Right cardiac atrium (tissue), 5 donors: Measurements from ENCODE around the gene MPO. TPM values are rescaled to one million over a fixed set of nuclear protein-coding genes. Genes with fewer than 3 reads are reported as not detected.

ENCODE experiments used
- ATAC-seq, 2 donors: fragments of 200-7000 bp; cut with Tn5 transposase; one replicate each; pipeline versions ENCODE4 v1.8.0 to v1.9.1; 2020; ENCODE audit warnings: moderate library complexity in 2 of 2, mild to moderate bottlenecking in 1 of 2
- DNase-seq, 3 donors: peaks; one replicate each; pipeline ENCODE4 v3.0.0-alpha.2; 2020
- H3K27ac ChIP-seq: one replicate; pipeline ENCODE4 v1.5.1; 2013; ENCODE audit warnings: mild to moderate bottlenecking, low read length, control low read depth, moderate library complexity
- H3K27me3 ChIP-seq: one replicate; pipeline ENCODE4 v1.6.1; 2013; ENCODE audit not compliant: control insufficient read depth, insufficient read depth
- H3K4me1 ChIP-seq: one replicate; pipeline ENCODE4 v1.6.1; 2013; ENCODE audit warnings: low read length; ENCODE audit not compliant: control insufficient read depth, insufficient read depth
- H3K4me3 ChIP-seq: one replicate; pipeline ENCODE4 v1.5.1; 2013; ENCODE audit warnings: low read length, control low read depth
- H3K9me3 ChIP-seq: one replicate; pipeline ENCODE4 v1.6.1; 2013; ENCODE audit warnings: low read length; ENCODE audit not compliant: control insufficient read depth
- WGBS: extraction: QIAGEN DNeasy Blood & Tissue Kit; methylation state at CpG from one replicate; pipeline ENCODE4 v1.1.7; 2013; 5-methylcytosine and 5-hydroxymethylcytosine counted together
- intact Hi-C, 4 donors: fragments of 100-400 bp; cut with DNase I; formaldehyde crosslinking; loops; one replicate each; pipeline versions ENCODE4 v1.11.0 to v1.14.0; 2022 to 2023
- polyA plus RNA-seq: library from polyadenylated mRNA; stranded (reverse); fragments of 200-250 nt; gene quantifications from one replicate; pipeline ENCODE4 v1.2.3, GENCODE V29; 2013
- total RNA-seq, 4 donors: library from RNA; stranded (reverse); fragmentation: NEBNext Ultra II Directional; extraction: Animal tissue kit (Norgen Biotek cat#: 25700); gene quantifications; one replicate each; pipeline ENCODE4 v1.2.1, GENCODE V29; 2021
- donor health status: healthy with polysubstance abuse.
- donor health status: DM: no; HTN: yes; CAD: no.
- donor health status: DM: no; HTN: no; CAD: no.
- donor health status: DM: no; HTN: yes; CAD: no; lungs with severe emphysema.
- donor health status: DM: yes; HTN: yes; CAD: no.

MPO gene
- total and polyA plus RNA-seq, 5 donors, result 0.06 to 0.50 (median 0.11) TPM

DNA sequence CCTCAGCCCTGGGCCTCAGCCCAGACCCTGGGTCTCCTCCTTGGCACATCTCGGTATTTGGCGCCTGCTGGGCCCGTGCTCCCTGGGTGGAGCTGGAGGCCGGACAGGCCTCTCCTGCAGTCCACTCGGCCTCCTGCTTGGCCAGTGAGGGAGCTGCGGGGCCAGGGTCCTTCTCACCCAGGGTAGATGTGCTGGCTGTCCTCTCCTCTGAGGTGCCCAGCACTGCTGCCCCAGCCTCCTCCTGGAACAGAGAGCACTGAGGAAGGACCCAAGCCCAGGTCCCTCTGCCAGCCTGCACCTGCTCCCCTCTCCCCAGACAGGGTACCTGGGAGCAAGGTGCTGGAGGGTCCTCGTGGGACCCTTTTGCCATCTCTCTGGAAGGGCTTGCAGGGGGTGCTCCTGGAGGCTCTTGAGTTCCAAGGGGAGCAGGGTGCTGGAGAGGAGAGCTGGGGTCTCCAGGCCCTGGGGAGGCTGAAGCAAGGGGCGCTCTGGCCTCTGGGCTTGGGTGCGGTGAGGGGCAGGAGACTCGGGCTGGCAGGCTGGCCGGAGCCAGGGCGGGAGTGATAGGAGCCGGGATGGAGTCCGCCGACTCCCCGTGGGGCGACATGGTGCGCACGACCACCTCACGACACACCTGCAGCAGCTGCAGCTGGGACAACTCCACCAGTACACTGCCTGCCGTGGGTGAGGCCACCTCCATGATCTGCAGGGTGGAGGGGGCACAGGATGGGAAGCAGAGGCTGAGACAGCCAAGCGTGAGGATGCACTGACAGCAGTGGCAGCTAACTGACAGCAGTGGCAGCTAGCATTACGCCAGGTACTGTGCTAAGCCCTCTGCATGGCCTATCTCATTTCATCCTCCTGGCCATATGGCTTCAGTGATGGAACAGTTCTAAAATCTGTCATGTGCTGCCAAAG, 30.0 kb upstream of the MPO start:
- intact Hi-C loops, result loop anchor here in 2 of 4 donors (10.0 kb wide), 1 partner anchor 134 kb away; no protein-coding TSS in a partner anchor
- no peaks in the 10 kb centered on the region for H3K9me3 ChIP-seq
- no peaks in the 10 kb centered on the region for H3K27me3 ChIP-seq
- ATAC-seq (no peak), DNase-seq (peak in 1 of 3 donors; percentile 13)
- WGBS, result 86% methylated on average over 23 of the region's 23 CpGs
- no peak overlapping the region for H3K27ac ChIP-seq
- no peaks in the 10 kb centered on the region for H3K4me1 ChIP-seq
- H3K4me3 ChIP-seq, result no peak overlapping the region

DNA sequence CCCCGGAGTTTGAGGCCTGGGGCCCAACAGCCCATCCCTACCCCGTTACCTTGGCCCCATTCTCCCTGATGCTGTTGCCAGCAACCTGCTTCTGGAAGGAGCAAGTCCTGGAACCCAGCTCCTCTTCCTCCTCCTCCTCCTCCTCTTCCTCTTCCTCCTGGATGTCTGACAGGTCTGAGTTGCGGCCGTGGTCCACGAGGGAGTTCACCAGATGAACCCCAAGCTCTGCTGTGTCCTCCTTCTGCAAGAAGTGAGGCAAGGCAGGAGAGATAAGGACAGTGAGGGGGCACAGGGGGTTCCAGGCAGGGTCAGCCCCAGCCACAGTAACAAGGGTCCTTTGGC, 29.2 kb upstream of the MPO start:
- H3K4me1 ChIP-seq, result no peaks in the 10 kb centered on the region
- H3K27ac ChIP-seq, result no peak overlapping the region
- DNase-seq, result peak in 1 of 3 donors; percentile 13
- 57% methylated on average over 5 of the region's 5 CpGs for WGBS
- ATAC-seq, result no peak
- H3K9me3 ChIP-seq, result no peaks in the 10 kb centered on the region
- no peak overlapping the region for H3K4me3 ChIP-seq
- no peaks in the 10 kb centered on the region for H3K27me3 ChIP-seq
- intact Hi-C loops, result loop anchor here in 3 of 4 donors (10.0 kb wide), 1 partner anchor 135 kb away; no protein-coding TSS in a partner anchor

DNA sequence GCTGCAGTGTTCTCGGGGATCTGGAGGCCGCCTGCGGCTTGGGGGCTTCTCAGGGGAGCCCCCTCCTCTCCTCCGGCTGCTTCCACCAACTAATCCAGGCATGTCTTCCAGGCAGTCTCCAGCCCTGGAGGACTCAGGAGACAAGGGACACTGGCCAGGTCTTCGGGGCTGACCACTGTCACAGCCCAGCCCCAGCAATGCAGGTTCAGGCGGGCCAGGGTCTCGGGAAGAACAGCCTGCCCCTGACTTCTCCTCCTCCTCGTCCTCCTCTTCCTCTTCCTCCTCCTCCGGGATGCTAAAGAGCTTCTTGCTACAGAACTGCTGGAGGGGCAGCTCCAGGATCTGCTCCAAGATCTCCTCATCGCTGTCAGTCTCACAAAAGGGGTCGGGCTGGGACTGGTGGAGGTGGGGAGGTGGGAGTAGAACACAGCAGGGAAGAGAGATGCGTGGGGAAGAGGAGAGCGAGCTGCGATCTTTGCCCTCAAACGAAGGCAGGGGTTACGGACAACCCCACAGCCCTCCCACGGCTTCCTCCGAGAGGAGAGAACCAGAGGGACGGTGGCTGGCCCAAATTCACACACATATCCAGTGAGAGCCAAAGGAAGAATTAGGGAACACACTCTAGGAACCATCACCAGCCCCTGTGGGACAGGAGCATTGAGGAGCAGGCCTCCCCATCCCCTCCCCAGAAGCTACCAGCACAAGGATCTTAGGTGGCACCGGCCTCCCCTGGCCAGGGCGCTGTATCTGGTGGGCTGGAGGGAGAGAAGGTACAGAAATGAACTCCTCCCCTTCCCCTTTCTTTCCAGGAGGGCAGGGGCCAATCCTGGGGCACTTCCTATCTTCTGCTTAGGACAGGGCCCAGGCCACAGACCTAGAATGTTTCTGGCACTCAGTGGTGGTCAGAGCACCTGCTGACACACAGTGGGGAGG, 28.5 kb upstream of the MPO start:
- no peak for ATAC-seq
- intact Hi-C loops, result loop anchor here in 1 of 4 donors (10.0 kb wide), 1 partner anchor 136 kb away; no protein-coding TSS in a partner anchor

DNA sequence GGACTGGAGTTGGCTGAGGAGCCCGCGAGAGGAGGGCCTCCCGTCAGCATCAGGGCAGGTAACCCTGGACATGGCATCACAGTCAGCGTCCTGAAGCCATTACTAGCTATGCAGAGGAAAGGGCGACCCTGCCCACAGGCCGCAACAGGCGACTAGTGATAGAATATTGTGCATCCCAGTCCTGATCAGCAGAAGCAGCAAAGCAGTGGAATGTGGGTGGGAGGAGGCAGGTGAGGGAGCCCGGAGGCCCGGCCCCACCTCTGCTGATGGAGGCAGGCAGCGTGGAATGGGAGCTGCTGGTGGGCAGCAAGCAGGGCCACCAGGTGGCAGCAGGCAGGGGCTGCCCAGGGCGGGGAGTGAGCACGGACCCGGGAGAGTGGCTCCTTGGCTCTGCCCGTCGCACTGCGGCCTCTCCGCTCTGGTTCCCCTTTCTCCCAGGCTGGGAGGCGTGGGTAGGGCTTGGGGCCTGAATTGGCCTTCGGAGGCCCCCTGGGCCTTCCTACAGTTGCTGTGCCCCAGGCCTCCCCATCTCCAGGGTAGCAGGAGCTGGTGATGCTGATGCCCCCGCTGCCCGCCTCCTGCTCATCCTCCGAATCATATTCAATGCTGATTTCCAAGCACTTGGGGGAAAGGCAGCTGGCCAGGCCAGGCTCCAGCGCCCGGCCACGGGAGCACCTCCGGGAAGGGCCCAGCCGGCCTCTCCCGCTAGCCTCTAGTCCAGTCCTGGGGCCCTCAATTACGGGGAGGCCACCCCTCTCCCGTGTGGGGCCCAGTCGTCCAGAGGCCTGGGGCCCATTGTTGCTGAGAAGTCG, 27.6 kb upstream of the MPO start:
- DNase-seq, result peak in 1 of 3 donors; percentile 46
- no peaks in the 10 kb centered on the region for H3K27me3 ChIP-seq

More for the DNA sequence above, 28.5 kb upstream of the MPO start:
- 73% methylated on average over 21 of the region's 21 CpGs for WGBS
- Histone ChIP-seq H3K27me3 (no peaks in the 10 kb centered on the region), H3K27ac (no peak overlapping the region), H3K4me1 (no peaks in the 10 kb centered on the region), H3K9me3 (no peaks in the 10 kb centered on the region), H3K4me3 (no peak overlapping the region)
- DNase-seq, result peak in 1 of 3 donors; percentile 16

DNA sequence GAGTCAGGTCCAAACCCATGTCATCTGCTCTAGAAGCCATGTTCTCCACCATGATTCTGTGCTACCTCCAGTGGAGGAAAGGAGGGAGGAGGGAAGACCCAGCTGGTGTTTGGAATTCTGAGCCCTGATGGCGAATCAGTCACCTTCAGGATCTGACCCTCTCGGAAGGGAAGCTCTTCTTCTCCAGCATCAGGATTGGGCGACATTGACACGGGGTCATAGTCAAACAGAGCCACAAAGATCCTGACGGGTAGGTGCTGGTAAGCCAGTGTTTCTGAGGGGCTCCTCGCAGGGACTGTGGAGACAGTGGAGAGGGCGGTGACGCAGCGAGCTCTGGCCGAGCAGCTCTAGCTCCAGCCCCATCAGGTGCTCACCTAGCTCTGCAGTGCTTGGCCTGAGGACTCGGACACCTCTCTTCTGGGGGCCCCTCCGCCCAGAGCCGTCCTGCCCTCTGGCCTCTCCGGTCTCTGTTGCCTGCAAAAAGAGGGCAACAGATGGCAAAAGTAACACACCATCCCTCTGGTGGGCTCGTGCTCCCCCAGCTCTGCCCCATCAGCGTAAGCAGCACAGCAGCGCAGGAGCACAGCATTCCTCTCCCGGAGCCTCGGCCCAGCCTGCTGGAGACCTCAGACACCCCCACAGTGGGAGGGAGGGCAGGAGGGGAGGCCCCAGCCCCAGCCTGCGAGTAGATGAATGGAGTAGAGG, 26.9 kb upstream of the MPO start:
- Histone ChIP-seq H3K27ac (no peak overlapping the region), H3K9me3 (no peaks in the 10 kb centered on the region), H3K27me3 (no peaks in the 10 kb centered on the region), H3K4me1 (no peaks in the 10 kb centered on the region), H3K4me3 (no peak overlapping the region)
- intact Hi-C loops, result loop anchor here in 1 of 4 donors (10.0 kb wide), 1 partner anchor 137 kb away; no protein-coding TSS in a partner anchor
- DNase-seq (peak in 1 of 3 donors; percentile 30), ATAC-seq (no peak)
- 81% methylated on average over 20 of the region's 20 CpGs for WGBS

More for the DNA sequence above, 27.6 kb upstream of the MPO start:
- H3K4me1 ChIP-seq, result no peaks in the 10 kb centered on the region
- 68% methylated on average over 32 of the region's 32 CpGs for WGBS
- intact Hi-C loops, result loop anchor here in 1 of 4 donors (10.0 kb wide), 1 partner anchor 136 kb away; no protein-coding TSS in a partner anchor
- no peaks in the 10 kb centered on the region for H3K9me3 ChIP-seq
- H3K27ac ChIP-seq, result no peak overlapping the region
- no peak for ATAC-seq
- no peak overlapping the region for H3K4me3 ChIP-seq

DNA sequence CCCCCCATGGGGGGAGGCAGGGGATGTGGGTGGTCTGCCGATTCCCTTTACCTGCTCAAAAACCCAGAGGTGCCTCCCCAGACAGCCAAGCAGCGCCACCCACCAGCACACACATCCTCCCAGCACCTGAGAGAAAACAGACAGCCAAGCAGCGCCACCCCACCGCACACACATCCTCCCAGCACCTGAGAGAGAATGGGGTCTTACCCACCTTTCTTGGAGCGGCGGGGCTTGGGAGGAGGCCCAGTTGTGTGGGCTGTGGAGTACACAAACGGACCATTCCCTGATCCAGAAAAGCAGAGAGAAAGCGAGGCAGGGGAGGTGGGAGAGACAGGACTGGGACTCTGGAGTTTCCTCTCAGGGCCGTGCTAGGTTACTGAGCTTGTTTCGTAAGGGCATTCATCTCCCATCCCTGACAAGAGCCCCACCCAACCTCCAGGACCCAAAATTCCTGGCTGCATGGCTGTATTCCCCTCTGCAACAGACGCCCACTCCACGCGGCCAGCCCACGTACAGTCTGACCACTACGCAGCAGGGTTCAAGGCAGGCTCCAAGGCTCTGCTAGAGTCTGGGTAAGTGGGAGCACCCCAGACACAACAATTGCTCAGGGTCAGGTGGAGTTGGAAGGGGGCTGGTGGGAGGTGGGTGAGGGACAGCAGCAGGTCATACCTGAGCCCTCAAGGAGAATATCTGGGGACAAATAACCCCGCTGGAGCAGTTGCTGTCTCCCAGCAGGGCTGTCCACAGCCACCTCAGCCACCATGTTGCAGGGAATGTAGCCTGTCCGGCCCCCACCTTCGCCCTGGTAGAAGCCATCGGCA, 25.6 kb upstream of the MPO start:
- Histone ChIP-seq H3K4me3 (no peak overlapping the region), H3K9me3 (no peaks in the 10 kb centered on the region), H3K27me3 (no peaks in the 10 kb centered on the region), H3K4me1 (no peaks in the 10 kb centered on the region), H3K27ac (no peak overlapping the region)
- no peak for DNase-seq
- 83% methylated on average over 19 of the region's 19 CpGs for WGBS
- no peak for ATAC-seq
- intact Hi-C loops, result loop anchor here in 1 of 4 donors (10.0 kb wide), 1 partner anchor 138 kb away; no protein-coding TSS in a partner anchor

DNA sequence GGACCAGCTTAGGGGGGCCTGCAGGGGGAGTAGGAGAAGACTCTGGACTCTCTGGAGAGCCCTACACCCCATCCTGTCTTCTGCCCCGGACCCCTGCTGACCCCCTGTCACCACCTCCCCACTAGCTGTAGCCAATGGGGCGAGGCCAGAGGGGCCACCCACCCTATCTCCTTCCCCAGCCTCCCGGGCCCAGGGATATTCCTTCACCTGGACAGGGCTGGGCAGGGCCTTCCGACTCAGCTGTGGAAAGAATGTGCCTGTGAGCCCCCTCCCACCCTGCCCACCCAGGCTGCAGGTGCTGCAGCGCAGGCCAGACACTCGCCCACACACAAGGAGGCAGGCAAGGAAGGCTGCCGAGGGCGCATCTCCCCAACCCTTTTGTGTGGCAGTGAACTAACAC, 24.9 kb upstream of the MPO start:
- no peak for ATAC-seq
- no peak for DNase-seq
- no peaks in the 10 kb centered on the region for H3K9me3 ChIP-seq
- H3K27ac ChIP-seq, result no peak overlapping the region
- intact Hi-C loops, result loop anchor here in 1 of 4 donors (10.0 kb wide), 1 partner anchor 139 kb away; no protein-coding TSS in a partner anchor
- H3K27me3 ChIP-seq, result no peaks in the 10 kb centered on the region
- no peak overlapping the region for H3K4me3 ChIP-seq
- 76% methylated on average over 8 of the region's 8 CpGs for WGBS
- no peaks in the 10 kb centered on the region for H3K4me1 ChIP-seq

DNA sequence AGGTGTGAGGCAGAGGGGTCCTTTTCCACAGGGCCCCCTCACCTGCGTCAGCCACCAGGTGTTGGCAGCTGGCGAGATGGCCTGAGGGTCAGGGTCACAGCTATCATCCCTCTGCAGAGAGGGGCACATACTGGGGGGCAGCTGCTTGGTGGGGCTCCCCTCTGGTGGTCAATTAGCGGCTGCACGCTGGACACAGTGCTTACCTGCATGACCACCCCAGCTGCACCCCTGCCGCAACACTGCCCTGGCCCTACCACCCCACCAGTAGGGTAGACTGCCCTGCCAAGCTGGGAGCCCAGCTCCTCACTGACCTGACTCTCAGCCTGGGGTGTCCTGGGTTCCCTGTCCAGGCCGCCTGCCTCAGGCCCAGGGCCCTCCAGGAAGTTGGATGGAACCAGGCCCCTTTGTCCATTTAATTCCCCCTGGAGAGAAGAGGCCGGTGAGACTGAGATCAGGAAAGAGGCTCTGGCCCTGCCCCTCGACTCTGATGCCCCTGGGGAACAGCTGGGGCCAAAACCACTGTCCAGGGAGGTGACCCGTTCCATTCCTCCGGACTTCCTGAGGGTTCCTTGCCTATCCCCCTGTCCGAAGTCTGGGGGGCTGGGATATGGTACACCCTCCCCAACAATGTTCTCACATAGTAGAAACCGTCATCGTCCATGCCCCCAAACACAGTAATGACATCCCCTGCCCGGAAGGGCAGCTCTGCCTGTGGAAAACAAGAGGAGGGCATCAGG, 24.2 kb upstream of the MPO start:
- 76% methylated on average over 14 of the region's 14 CpGs for WGBS
- Histone ChIP-seq H3K4me3 (no peak overlapping the region), H3K9me3 (no peaks in the 10 kb centered on the region), H3K27ac (no peak overlapping the region), H3K4me1 (no peaks in the 10 kb centered on the region), H3K27me3 (no peaks in the 10 kb centered on the region)
- intact Hi-C loops, result loop anchor here in 1 of 4 donors (10.0 kb wide), 1 partner anchor 140 kb away; no protein-coding TSS in a partner anchor
- ATAC-seq (peak in 1 of 2 donors; percentile 12), DNase-seq (no peak)
